SKM-1 (cell line): ENCODE measurements around the gene HTR3D.
"Not testable (repeated sequence)": the region's sequence is repeated elsewhere in the genome, so short reads cannot be mapped to it uniquely, and the experiment has no call there.

Experiments
- DNase-seq: peaks from one replicate; lab custom pipeline; 2025; ENCODE audit not compliant: unreplicated experiment; lab: John Stamatoyannopoulos, UW

Gene HTR3D

GRCh38 chr3:184031187-184031792 is at the start of gene HTR3D:
TSS of gene HTR3D (plus strand) at chr3:184031742. CDS start at chr3:184031742, 0 bp downstream.
- no peak for DNase-seq

- DNase-seq, result no peak
These were observed 49.4 kb upstream of the HTR3D start for GRCh38 chr3:183981990-183982644.

GRCh38 chr3:183984127-183984740 is 47.3 kb upstream of the HTR3D start:
- DNase-seq, result no peak

GRCh38 chr3:183984749-183985729 is 46.5 kb upstream of the HTR3D start:
- no peak for DNase-seq

GRCh38 chr3:183987000-183987600 is 44.4 kb upstream of the HTR3D start:
- DNase-seq, result no peak

GRCh38 chr3:183988216-183988790 is 43.2 kb upstream of the HTR3D start:
- DNase-seq, result no peak

GRCh38 chr3:183991403-183991802 is 40.1 kb upstream of the HTR3D start:
- no peak for DNase-seq

- no peak for DNase-seq
These were observed 29.8 kb upstream of the HTR3D start for GRCh38 chr3:184001761-184002160.

- DNase-seq, result no peak
These were observed 29.1 kb upstream of the HTR3D start for GRCh38 chr3:184002469-184002868.

- no peak for DNase-seq
These were observed 28.2 kb upstream of the HTR3D start for GRCh38 chr3:184003187-184003967.

- no peak for DNase-seq
These were observed 27.1 kb upstream of the HTR3D start for GRCh38 chr3:184004476-184004875.

- no peak for DNase-seq
These were observed 25.5 kb upstream of the HTR3D start for GRCh38 chr3:184005941-184006507.

GRCh38 chr3:184007143-184007813 is 24.3 kb upstream of the HTR3D start:
- DNase-seq, result not testable (repeated sequence)

GRCh38 chr3:184008161-184008560 is 23.4 kb upstream of the HTR3D start:
- no peak for DNase-seq

GRCh38 chr3:184011230-184011876 is 20.2 kb upstream of the HTR3D start:
- DNase-seq, result no peak

GRCh38 chr3:184011937-184012889 is 19.3 kb upstream of the HTR3D start:
- DNase-seq, result no peak

GRCh38 chr3:184015381-184016019 is 16.0 kb upstream of the HTR3D start:
- DNase-seq, result no peak
